Pancreas (tissue), 10 donors: Measurements from ENCODE around the gene PLA2G4B. TPM values are rescaled to one million over a fixed set of nuclear protein-coding genes. Genes with fewer than 3 reads are reported as not detected.

Experiments used
- ATAC-seq, 4 donors: fragments of 200-7000 bp; cut with Tn5 transposase; one replicate each; pipeline versions ENCODE4 v1.8.0 to v1.9.1; 2020; ENCODE audit warnings: mild to moderate bottlenecking in 4 of 4, moderate library complexity in 4 of 4
- DNase-seq, 6 donors: peaks; one replicate each; pipeline ENCODE4 v3.0.0-alpha.2; 2020
- FAIRE-seq: peaks from 2 replicates; lab custom pipeline; 2012; peaks lifted over from hg19 to GRCh38; lab: Jason Lieb, UNC
- H3K27ac ChIP-seq, 4 donors: fragments of 200-600 bp; sonication (generic); 1 replicate in 3 of 4; 2 replicates in 1 of 4; pipeline versions ENCODE4 v1.5.0 to v1.8.0; 2020
- H3K27me3 ChIP-seq, 4 donors: fragments of 200-600 bp; one replicate each; pipeline ENCODE4 v1.8.0; 2021
- H3K36me3 ChIP-seq, 3 donors: fragments of 200-600 bp; sonication (generic) in 1 of 3; one replicate each; pipeline versions ENCODE4 v1.5.0 to v1.8.0; 2020 to 2021
- H3K4me1 ChIP-seq, 3 donors: fragments of 200-600 bp; one replicate each; pipeline ENCODE4 v1.8.0; 2021
- H3K4me3 ChIP-seq, 4 donors: fragments of 200-600 bp; sonication (generic) in 2 of 4; one replicate each; pipeline versions ENCODE4 v1.5.0 to v1.8.0; 2020 to 2021
- H3K9me3 ChIP-seq, 4 donors: fragments of 200-600 bp; one replicate each; pipeline ENCODE4 v1.8.0; 2021
- WGBS, 2 donors: extraction: QIAGEN DNeasy Blood & Tissue Kit; methylation state at CpG; one replicate each; pipeline ENCODE4 v1.1.7; 2013; 5-methylcytosine and 5-hydroxymethylcytosine counted together
- intact Hi-C, 3 donors: fragments of 100-400 bp; cut with DNase I; formaldehyde crosslinking; loops; one replicate each; pipeline versions ENCODE4 v1.11.1 to v1.14.2; 2022
- polyA plus RNA-seq, 2 donors: library from polyadenylated mRNA; stranded (reverse); fragments of 200-250 nt; gene quantifications; one replicate each; pipeline ENCODE4 v1.2.3, GENCODE V29; 2013
- total RNA-seq, 6 donors: library from RNA; stranded (reverse); fragmentation: NEBNext Ultra II Directional in 4 of 6; extraction: Animal tissue kit (Norgen Biotek cat#: 25700) in 4 of 6; gene quantifications; one replicate each; pipeline versions ENCODE4 v1.2.1 to v1.2.4, GENCODE V29; 2021 to 2023
- TF ChIP-seq, protein P1 (sequence below), 4 donors: fragments of 200-600 bp; sonication (generic) in 3 of 4; IDR thresholded peaks; one replicate each; pipeline versions ENCODE4 v1.5.0 to v1.8.0; 2021; ENCODE audit warnings: antibody characterized with exemption in 4 of 4
- donor health status: healthy with polysubstance abuse.
- donor health status: DM: no; HTN: no; CAD: no; lungs with moderate emphysema.
- donor health status: DM: no; HTN: no; CAD: no.
- donor health status: control.
- donor health status: control.
- donor health status: Bipolar disorder and iron deficiency.
- donor health status: DM: yes; HTN: yes; CAD: no.
- donor health status: DM: no; HTN: no; CAD: no.
- donor health status: DM: no; HTN: no; CAD: no.
- donor health status: DM: yes; HTN: yes; CAD: no.

Gene PLA2G4B, protein sequence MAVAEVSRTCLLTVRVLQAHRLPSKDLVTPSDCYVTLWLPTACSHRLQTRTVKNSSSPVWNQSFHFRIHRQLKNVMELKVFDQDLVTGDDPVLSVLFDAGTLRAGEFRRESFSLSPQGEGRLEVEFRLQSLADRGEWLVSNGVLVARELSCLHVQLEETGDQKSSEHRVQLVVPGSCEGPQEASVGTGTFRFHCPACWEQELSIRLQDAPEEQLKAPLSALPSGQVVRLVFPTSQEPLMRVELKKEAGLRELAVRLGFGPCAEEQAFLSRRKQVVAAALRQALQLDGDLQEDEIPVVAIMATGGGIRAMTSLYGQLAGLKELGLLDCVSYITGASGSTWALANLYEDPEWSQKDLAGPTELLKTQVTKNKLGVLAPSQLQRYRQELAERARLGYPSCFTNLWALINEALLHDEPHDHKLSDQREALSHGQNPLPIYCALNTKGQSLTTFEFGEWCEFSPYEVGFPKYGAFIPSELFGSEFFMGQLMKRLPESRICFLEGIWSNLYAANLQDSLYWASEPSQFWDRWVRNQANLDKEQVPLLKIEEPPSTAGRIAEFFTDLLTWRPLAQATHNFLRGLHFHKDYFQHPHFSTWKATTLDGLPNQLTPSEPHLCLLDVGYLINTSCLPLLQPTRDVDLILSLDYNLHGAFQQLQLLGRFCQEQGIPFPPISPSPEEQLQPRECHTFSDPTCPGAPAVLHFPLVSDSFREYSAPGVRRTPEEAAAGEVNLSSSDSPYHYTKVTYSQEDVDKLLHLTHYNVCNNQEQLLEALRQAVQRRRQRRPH
- 1 to 10 TPM; 3.5 to 8.5 (median 5.3) TPM for total RNA-seq
- polyA plus RNA-seq: 10 to 100 TPM; 46.1 to 56.8 TPM

GRCh38 chr15:41838400-41838897, at the start of gene PLA2G4B:
PLA2G4B (plus strand) TSS chr15:41838847; CDS start chr15:41838914, 67 bp downstream.
- Histone ChIP-seq H3K36me3 (peaks cover 0 to 11% (median 0%) of the 10 kb centered on the region in 3 donors), H3K27ac (peak within 1 kb of the TSS in 1 of 4 donors; percentile 12)

DNA sequence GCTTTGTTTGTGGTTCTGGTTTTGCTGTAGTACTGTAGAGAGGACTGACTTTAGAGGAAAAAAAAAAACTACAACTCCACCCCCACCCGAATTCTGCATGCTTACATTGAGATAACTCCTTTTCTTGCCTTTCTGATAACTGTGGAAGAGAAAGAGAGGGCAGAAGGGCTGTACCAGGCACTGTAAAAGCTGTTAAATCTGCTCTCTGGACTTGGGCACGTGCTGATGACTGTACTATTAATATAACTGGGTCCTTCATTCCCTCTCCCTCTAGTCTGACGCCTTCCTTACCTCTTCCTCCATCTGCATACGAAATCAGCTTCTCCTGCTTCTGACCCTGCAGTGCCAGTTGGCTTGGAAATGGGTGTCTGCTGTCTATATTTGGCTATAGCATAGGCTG, 49.4 kb upstream of the PLA2G4B start:
- FAIRE-seq (no peak), ATAC-seq (no peak), DNase-seq (no peak)
- H3K27me3 ChIP-seq: no peaks in the 10 kb centered on the region
- 56 to 57% methylated on average over 4 of the region's 4 CpGs for whole genome bisulfite sequencing, 2 donors
- H3K9me3 ChIP-seq: no peaks in the 10 kb centered on the region
- H3K36me3 ChIP-seq: no peaks in the 10 kb centered on the region
- TF ChIP-seq, protein P1, sequence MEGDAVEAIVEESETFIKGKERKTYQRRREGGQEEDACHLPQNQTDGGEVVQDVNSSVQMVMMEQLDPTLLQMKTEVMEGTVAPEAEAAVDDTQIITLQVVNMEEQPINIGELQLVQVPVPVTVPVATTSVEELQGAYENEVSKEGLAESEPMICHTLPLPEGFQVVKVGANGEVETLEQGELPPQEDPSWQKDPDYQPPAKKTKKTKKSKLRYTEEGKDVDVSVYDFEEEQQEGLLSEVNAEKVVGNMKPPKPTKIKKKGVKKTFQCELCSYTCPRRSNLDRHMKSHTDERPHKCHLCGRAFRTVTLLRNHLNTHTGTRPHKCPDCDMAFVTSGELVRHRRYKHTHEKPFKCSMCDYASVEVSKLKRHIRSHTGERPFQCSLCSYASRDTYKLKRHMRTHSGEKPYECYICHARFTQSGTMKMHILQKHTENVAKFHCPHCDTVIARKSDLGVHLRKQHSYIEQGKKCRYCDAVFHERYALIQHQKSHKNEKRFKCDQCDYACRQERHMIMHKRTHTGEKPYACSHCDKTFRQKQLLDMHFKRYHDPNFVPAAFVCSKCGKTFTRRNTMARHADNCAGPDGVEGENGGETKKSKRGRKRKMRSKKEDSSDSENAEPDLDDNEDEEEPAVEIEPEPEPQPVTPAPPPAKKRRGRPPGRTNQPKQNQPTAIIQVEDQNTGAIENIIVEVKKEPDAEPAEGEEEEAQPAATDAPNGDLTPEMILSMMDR (IDR thresholded peaks at IDR 0.05): no peak
- intact Hi-C loops: no loop called here
- H3K27ac ChIP-seq: no peak overlapping the region
- no peak overlapping the region for H3K4me3 ChIP-seq
- H3K4me1 ChIP-seq: no peaks in the 10 kb centered on the region

More at GRCh38 chr15:41838400-41838897, at the start of gene PLA2G4B:
- 51 to 55% methylated on average over 6 of the region's 6 CpGs for whole genome bisulfite sequencing, 2 donors
- Histone ChIP-seq H3K4me1 (no peaks in the 10 kb centered on the region), H3K4me3 (no peak within 1 kb of the TSS), H3K9me3 (no peaks in the 10 kb centered on the region), H3K27me3 (no peaks in the 10 kb centered on the region)
- intact Hi-C loops: no loop called here
- no peak for FAIRE-seq
- peak; percentile 66 to 89 (median 77) for ATAC-seq
- DNase-seq: peak in 3 of 6 donors; percentile 45 to 54 (median 54)
- TF ChIP-seq, protein P1 (IDR thresholded peaks at IDR 0.05): no peak

- TF ChIP-seq, protein P1 (IDR thresholded peaks at IDR 0.05): no peak
- intact Hi-C loops: no loop called here
- Histone ChIP-seq H3K4me3 (no peak overlapping the region), H3K9me3 (no peaks in the 10 kb centered on the region), H3K27ac (no peak overlapping the region), H3K4me1 (no peaks in the 10 kb centered on the region), H3K27me3 (no peaks in the 10 kb centered on the region), H3K36me3 (no peaks in the 10 kb centered on the region)
- ATAC-seq (no peak), FAIRE-seq (no peak), DNase-seq (no peak)
Measured at GRCh38 chr15:41789662-41790061, 49.0 kb upstream of the PLA2G4B start.

GRCh38 chr15:41790169-41790568, 48.5 kb upstream of the PLA2G4B start:
- Histone ChIP-seq H3K27ac (no peak overlapping the region), H3K36me3 (no peaks in the 10 kb centered on the region), H3K9me3 (no peaks in the 10 kb centered on the region), H3K4me1 (no peaks in the 10 kb centered on the region), H3K4me3 (no peak overlapping the region), H3K27me3 (no peaks in the 10 kb centered on the region)
- TF ChIP-seq, protein P1 (IDR thresholded peaks at IDR 0.05): no peak
- WGBS, 2 donors: 94 to 95% methylated on average over 3 of the region's 3 CpGs
- DNase-seq: no peak
- no peak for FAIRE-seq
- intact Hi-C loops: no loop called here
- ATAC-seq: no peak
